NB4 (cell line): Measurements from ENCODE around the gene TC2N.

Experiments
- MYC ChIP-seq: IDR thresholded peaks from 2 replicates; pipeline ENCODE4 v1.6.1; 2011; ENCODE audit warnings: low read depth, low read length
- POLR2A ChIP-seq: IDR thresholded peaks from 2 replicates; pipeline ENCODE4 v1.6.1; 2011; ENCODE audit warnings: mild to moderate bottlenecking; ENCODE audit not compliant: insufficient read length; ENCODE audit errors: extremely low read depth
- TF ChIP-seq, protein P1 (sequence below): IDR thresholded peaks from one replicate; pipeline ENCODE4 v1.5.1; 2012; ENCODE audit warnings: low read depth, low read length
- TF ChIP-seq, protein P2 (sequence below): IDR thresholded peaks from 2 replicates; pipeline ENCODE4 v1.6.1; 2011; ENCODE audit warnings: low read depth, low read length

DNA sequence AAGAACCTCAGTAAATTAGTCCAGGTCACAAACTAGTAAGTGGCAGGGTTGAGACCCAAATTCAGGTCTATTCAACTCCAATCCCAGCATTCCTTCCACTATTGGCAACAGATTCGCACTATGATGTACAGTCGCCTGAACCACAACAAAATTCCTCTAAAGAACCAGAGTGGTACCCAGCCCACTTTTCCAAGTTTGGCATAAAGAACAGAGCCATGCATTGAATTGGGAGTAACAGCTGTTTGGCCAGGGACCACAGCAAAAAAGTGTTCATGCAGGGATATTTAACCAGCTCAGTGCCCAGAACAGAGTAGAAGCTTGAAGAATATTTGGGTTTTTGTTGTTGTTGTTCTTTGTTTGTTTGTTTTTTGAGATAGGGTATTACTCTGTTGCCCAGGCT, 9.7 kb downstream of the TC2N start:
- TF ChIP-seq POLR2A (no peak), MYC (no peak)
- TF ChIP-seq, protein P1, sequence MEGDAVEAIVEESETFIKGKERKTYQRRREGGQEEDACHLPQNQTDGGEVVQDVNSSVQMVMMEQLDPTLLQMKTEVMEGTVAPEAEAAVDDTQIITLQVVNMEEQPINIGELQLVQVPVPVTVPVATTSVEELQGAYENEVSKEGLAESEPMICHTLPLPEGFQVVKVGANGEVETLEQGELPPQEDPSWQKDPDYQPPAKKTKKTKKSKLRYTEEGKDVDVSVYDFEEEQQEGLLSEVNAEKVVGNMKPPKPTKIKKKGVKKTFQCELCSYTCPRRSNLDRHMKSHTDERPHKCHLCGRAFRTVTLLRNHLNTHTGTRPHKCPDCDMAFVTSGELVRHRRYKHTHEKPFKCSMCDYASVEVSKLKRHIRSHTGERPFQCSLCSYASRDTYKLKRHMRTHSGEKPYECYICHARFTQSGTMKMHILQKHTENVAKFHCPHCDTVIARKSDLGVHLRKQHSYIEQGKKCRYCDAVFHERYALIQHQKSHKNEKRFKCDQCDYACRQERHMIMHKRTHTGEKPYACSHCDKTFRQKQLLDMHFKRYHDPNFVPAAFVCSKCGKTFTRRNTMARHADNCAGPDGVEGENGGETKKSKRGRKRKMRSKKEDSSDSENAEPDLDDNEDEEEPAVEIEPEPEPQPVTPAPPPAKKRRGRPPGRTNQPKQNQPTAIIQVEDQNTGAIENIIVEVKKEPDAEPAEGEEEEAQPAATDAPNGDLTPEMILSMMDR, result no peak
- TF ChIP-seq, protein P2, sequence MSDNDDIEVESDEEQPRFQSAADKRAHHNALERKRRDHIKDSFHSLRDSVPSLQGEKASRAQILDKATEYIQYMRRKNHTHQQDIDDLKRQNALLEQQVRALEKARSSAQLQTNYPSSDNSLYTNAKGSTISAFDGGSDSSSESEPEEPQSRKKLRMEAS, result no peak
